Stimulated activated CD4-positive, alpha-beta T cell treated with anti-CD3 and anti-CD28 coated beads, TNF-alpha, amount 100 ng/mL, for 48 hours (primary cell): ENCODE results near the gene GLYAT.

ENCODE experiments used
- DNase-seq, 3 donors: peaks; one replicate each; pipeline ENCODE4 v3.0.0-alpha.2; 2020; ENCODE audit warnings: low read depth in 3 of 3

The GLYAT gene

GRCh38 chr11:58731819-58732218 is at the start of gene GLYAT:
TSS of gene GLYAT (minus strand) at chr11:58731943. CDS start at chr11:58724496, 7,447 bp downstream.
- DNase-seq: no peak

GRCh38 chr11:58781345-58781744 is 49.6 kb upstream of the GLYAT start:
- no peak for DNase-seq

- DNase-seq: no peak
Measured at GRCh38 chr11:58780578-58780977, 48.8 kb upstream of the GLYAT start.

GRCh38 chr11:58776891-58777710 is 45.4 kb upstream of the GLYAT start:
- DNase-seq: no peak

GRCh38 chr11:58775066-58775708 is 43.4 kb upstream of the GLYAT start:
- no peak for DNase-seq

- DNase-seq: no peak
Measured at GRCh38 chr11:58774164-58774593, 42.4 kb upstream of the GLYAT start.

GRCh38 chr11:58773337-58773736 is 41.6 kb upstream of the GLYAT start:
- DNase-seq: no peak

GRCh38 chr11:58772329-58773285 is 40.9 kb upstream of the GLYAT start:
- DNase-seq: no peak

GRCh38 chr11:58771458-58771855 is 39.7 kb upstream of the GLYAT start:
- no peak for DNase-seq

- DNase-seq: no peak
Measured at GRCh38 chr11:58770627-58771457, 39.1 kb upstream of the GLYAT start.

- DNase-seq: no peak
Measured at GRCh38 chr11:58770166-58770565, 38.4 kb upstream of the GLYAT start.

GRCh38 chr11:58769308-58769707 is 37.6 kb upstream of the GLYAT start:
- no peak for DNase-seq

GRCh38 chr11:58768137-58768536 is 36.4 kb upstream of the GLYAT start:
- no peak for DNase-seq

- DNase-seq: no peak
Measured at GRCh38 chr11:58765078-58765477, 33.3 kb upstream of the GLYAT start.

- no peak for DNase-seq
Measured at GRCh38 chr11:58763120-58763490, 31.4 kb upstream of the GLYAT start.

- DNase-seq: no peak
Measured at GRCh38 chr11:58762284-58763119, 30.8 kb upstream of the GLYAT start.

GRCh38 chr11:58757439-58757838 is 25.7 kb upstream of the GLYAT start:
- no peak for DNase-seq

GRCh38 chr11:58745705-58746364 is 14.1 kb upstream of the GLYAT start:
- DNase-seq: no peak

GRCh38 chr11:58744988-58745704 is 13.4 kb upstream of the GLYAT start:
- DNase-seq: no peak
